NT2/D1 (cell line): ENCODE results near the gene HRH3.

Experiments used
- SUZ12 ChIP-seq: IDR thresholded peaks from 2 replicates; pipeline ENCODE4 v1.6.1; 2011; ENCODE audit not compliant: insufficient read length, insufficient read depth; ENCODE audit errors: extremely low read depth
- YY1 ChIP-seq: IDR thresholded peaks from 2 replicates; pipeline ENCODE4 v1.6.1; 2011; ENCODE audit not compliant: insufficient read length, insufficient read depth
- ZNF274 ChIP-seq: IDR thresholded peaks from 2 replicates; pipeline ENCODE4 v1.6.1; 2011; ENCODE audit warnings: mild to moderate bottlenecking, low read depth, low read length

GRCh38 chr20:62217913-62218773 is 1.9 kb downstream of the HRH3 start:
- TF ChIP-seq ZNF274: no peak
- TF ChIP-seq YY1: no peak
- no peak for TF ChIP-seq SUZ12
